ENCODE data around the gene UTS2R. TPM values are rescaled to one million over a fixed set of nuclear protein-coding genes. Genes with fewer than 3 reads are reported as not detected.

Gene UTS2R
- total RNA-seq, 1 experiment from 2014 or later = not detected

DNA sequence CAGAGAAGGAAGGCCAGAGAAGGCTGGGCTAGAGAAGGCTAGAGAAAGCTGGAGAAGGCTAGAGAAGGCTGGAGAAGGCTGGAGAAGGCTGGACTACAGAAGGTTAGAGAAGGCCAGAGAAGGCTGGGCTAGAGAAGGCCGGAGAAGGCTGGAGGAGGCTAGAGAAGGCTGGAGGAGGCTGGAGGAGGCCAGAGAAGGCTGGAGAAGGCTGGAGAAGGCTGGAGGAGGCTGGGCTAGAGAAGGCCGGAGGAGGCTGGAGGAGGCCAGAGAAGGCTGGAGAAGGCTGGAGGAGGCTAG, 53.2 kb downstream of the UTS2R start:
- Mint-ChIP-seq H3K4me3 (ENCODE audit: unreplicated experiment) (no peak overlapping the region), H3K9me3 (ENCODE audit: unreplicated experiment) (peaks cover 8% of the 10 kb centered on the region), H3K4me1 (ENCODE audit: insufficient read depth, unreplicated experiment) (no peaks in the 10 kb centered on the region), H3K27ac (ENCODE audit: low read depth, unreplicated experiment) (no peak overlapping the region), H3K27me3 (ENCODE audit: insufficient read depth, unreplicated experiment) (no peaks in the 10 kb centered on the region), H3K36me3 (ENCODE audit: insufficient read depth, unreplicated experiment) (peaks cover 10% of the 10 kb centered on the region)
- POLR2A ChIA-PET = no interaction called here
- TF ChIP-seq, protein P1, sequence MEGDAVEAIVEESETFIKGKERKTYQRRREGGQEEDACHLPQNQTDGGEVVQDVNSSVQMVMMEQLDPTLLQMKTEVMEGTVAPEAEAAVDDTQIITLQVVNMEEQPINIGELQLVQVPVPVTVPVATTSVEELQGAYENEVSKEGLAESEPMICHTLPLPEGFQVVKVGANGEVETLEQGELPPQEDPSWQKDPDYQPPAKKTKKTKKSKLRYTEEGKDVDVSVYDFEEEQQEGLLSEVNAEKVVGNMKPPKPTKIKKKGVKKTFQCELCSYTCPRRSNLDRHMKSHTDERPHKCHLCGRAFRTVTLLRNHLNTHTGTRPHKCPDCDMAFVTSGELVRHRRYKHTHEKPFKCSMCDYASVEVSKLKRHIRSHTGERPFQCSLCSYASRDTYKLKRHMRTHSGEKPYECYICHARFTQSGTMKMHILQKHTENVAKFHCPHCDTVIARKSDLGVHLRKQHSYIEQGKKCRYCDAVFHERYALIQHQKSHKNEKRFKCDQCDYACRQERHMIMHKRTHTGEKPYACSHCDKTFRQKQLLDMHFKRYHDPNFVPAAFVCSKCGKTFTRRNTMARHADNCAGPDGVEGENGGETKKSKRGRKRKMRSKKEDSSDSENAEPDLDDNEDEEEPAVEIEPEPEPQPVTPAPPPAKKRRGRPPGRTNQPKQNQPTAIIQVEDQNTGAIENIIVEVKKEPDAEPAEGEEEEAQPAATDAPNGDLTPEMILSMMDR (IDR thresholded peaks at IDR 0.05; ENCODE audit: unreplicated experiment) = no peak
- intact Hi-C loops (cut with micrococcal nuclease) = no loop called here
- no TSS peak for BruUV-seq (replicated peaks)
- no peak for DNase-seq (ENCODE audit: unreplicated experiment)
- CTCF ChIA-PET = interaction anchor here (0.8 kb wide), 1 partner anchor 72 kb away, joined by 5 read pairs; no protein-coding TSS in a partner anchor

Other genes with a start within 250 kb of the UTS2R start
- 86.8 and 87.3 TPM in 2 replicates for gene CCDC57, start 158.9 kb upstream of the UTS2R start, total RNA-seq (2022)
- 268 and 350 TPM in 2 replicates for gene SLC16A3, start 142.7 kb upstream of the UTS2R start, total RNA-seq (2022)
- 191 and 193 TPM in 2 replicates for gene CSNK1D, start 98.1 kb upstream of the UTS2R start, total RNA-seq (2022)
- 0.63 and 0.71 TPM in 2 replicates for gene CD7, start 54.2 kb upstream of the UTS2R start, total RNA-seq (2022)
- 7.5 and 13.4 TPM in 2 replicates for gene SECTM1, start 38.0 kb upstream of the UTS2R start, total RNA-seq (2022)
- gene TEX19, start 12.5 kb upstream of the UTS2R start, total RNA-seq (2022) = not detected in 2 replicates
- 14.8 and 16.2 TPM in 2 replicates for gene HEXD, start 46.6 kb downstream of the UTS2R start, total RNA-seq (2022)
- 16.5 and 21.1 TPM in 2 replicates for gene OGFOD3, start 46.8 kb downstream of the UTS2R start, total RNA-seq (2022)
- gene CYBC1, start 79.0 kb downstream of the UTS2R start, total RNA-seq (2022) = 38.0 and 45.4 TPM in 2 replicates
- 20.6 TPM in 2 replicates for gene NARF, start 87.0 kb downstream of the UTS2R start, total RNA-seq (2022)
- gene FOXK2, start 148.0 kb downstream of the UTS2R start, total RNA-seq (2022) = 85.9 and 104 TPM in 2 replicates